ENCODE data around the gene PRKAG3.

- TF ChIP-seq YY1 (IDR thresholded peaks at IDR 0.05; ENCODE audit: low read depth) (no peak), TAF1 (IDR thresholded peaks at IDR 0.05; ENCODE audit: low read depth) (no peak), NFIC (IDR thresholded peaks at IDR 0.05) (no peak), TCF12 (IDR thresholded peaks at IDR 0.05; ENCODE audit: low read depth) (no peak), FOXM1 (IDR thresholded peaks at IDR 0.05; ENCODE audit: borderline replicate concordance, low read depth) (no peak), RAD21 (IDR thresholded peaks at IDR 0.05; ENCODE audit: low read depth) (no peak), CEBPB (IDR thresholded peaks at IDR 0.05) (no peak), EP300 (IDR thresholded peaks at IDR 0.05; ENCODE audit: borderline replicate concordance) (no peak), CREB1 (IDR thresholded peaks at IDR 0.05; ENCODE audit: low read depth) (no peak), EGR1 (IDR thresholded peaks at IDR 0.05) (no peak)
- TF ChIP-seq, protein P1, sequence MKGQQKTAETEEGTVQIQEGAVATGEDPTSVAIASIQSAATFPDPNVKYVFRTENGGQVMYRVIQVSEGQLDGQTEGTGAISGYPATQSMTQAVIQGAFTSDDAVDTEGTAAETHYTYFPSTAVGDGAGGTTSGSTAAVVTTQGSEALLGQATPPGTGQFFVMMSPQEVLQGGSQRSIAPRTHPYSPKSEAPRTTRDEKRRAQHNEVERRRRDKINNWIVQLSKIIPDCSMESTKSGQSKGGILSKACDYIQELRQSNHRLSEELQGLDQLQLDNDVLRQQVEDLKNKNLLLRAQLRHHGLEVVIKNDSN (IDR thresholded peaks at IDR 0.05) = no peak
- TF ChIP-seq, protein P2, sequence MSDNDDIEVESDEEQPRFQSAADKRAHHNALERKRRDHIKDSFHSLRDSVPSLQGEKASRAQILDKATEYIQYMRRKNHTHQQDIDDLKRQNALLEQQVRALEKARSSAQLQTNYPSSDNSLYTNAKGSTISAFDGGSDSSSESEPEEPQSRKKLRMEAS (IDR thresholded peaks at IDR 0.05) = no peak
- TF ChIP-seq, protein P3, sequence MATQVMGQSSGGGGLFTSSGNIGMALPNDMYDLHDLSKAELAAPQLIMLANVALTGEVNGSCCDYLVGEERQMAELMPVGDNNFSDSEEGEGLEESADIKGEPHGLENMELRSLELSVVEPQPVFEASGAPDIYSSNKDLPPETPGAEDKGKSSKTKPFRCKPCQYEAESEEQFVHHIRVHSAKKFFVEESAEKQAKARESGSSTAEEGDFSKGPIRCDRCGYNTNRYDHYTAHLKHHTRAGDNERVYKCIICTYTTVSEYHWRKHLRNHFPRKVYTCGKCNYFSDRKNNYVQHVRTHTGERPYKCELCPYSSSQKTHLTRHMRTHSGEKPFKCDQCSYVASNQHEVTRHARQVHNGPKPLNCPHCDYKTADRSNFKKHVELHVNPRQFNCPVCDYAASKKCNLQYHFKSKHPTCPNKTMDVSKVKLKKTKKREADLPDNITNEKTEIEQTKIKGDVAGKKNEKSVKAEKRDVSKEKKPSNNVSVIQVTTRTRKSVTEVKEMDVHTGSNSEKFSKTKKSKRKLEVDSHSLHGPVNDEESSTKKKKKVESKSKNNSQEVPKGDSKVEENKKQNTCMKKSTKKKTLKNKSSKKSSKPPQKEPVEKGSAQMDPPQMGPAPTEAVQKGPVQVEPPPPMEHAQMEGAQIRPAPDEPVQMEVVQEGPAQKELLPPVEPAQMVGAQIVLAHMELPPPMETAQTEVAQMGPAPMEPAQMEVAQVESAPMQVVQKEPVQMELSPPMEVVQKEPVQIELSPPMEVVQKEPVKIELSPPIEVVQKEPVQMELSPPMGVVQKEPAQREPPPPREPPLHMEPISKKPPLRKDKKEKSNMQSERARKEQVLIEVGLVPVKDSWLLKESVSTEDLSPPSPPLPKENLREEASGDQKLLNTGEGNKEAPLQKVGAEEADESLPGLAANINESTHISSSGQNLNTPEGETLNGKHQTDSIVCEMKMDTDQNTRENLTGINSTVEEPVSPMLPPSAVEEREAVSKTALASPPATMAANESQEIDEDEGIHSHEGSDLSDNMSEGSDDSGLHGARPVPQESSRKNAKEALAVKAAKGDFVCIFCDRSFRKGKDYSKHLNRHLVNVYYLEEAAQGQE (IDR thresholded peaks at IDR 0.05; ENCODE audit: low read depth) = no peak
Observed at GRCh38 chr2:218805627-218806026, 26.0 kb downstream of the PRKAG3 start.
